Cardiac fibroblast (primary cell): ENCODE measurements around the gene NME7.

ENCODE experiments used
- DNase-seq, 2 donors: peaks; one replicate each; pipeline versions ENCODE4 v3.0.0 to v3.0.0-alpha.2; 2010; ENCODE audit warnings: low read depth in 2 of 2
- H3K4me3 ChIP-seq, 2 donors: replicated peaks in 1 of 2; 1 replicate in 1 of 2; 2 replicates in 1 of 2; pipeline ENCODE4 v1.5.1; 2011; ENCODE audit warnings: low read depth in 2 of 2, low read length in 2 of 2, mild to moderate bottlenecking in 2 of 2, moderate library complexity in 1 of 2
- TF ChIP-seq, protein P1 (sequence below): IDR thresholded peaks from one replicate; pipeline ENCODE4 v1.5.1; 2011; ENCODE audit warnings: low read depth, mild to moderate bottlenecking, low read length, inconsistent platforms

Gene NME7

DNA sequence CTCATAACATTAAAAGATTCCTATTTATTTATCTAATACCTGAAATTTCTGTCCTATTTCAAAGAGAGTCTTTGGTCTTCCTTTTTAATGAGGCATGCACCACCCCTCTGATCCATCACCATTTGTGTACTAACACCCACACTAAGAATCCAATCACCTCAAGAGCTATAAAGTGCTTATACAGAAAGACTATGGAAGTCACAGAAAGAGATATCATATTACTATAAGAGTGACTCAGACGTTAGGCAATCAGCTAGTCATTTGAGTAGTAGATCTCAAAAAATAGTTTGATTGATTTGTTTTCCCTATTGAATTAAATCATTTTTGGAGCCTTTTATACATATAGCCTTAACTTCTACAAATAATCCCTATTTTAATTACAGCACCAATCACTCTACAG, 46.1 kb downstream of the NME7 start:
- H3K4me3 ChIP-seq: no peak overlapping the region
- TF ChIP-seq, protein P1, sequence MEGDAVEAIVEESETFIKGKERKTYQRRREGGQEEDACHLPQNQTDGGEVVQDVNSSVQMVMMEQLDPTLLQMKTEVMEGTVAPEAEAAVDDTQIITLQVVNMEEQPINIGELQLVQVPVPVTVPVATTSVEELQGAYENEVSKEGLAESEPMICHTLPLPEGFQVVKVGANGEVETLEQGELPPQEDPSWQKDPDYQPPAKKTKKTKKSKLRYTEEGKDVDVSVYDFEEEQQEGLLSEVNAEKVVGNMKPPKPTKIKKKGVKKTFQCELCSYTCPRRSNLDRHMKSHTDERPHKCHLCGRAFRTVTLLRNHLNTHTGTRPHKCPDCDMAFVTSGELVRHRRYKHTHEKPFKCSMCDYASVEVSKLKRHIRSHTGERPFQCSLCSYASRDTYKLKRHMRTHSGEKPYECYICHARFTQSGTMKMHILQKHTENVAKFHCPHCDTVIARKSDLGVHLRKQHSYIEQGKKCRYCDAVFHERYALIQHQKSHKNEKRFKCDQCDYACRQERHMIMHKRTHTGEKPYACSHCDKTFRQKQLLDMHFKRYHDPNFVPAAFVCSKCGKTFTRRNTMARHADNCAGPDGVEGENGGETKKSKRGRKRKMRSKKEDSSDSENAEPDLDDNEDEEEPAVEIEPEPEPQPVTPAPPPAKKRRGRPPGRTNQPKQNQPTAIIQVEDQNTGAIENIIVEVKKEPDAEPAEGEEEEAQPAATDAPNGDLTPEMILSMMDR: no peak
- peak; percentile 39 to 65 for DNase-seq

DNA sequence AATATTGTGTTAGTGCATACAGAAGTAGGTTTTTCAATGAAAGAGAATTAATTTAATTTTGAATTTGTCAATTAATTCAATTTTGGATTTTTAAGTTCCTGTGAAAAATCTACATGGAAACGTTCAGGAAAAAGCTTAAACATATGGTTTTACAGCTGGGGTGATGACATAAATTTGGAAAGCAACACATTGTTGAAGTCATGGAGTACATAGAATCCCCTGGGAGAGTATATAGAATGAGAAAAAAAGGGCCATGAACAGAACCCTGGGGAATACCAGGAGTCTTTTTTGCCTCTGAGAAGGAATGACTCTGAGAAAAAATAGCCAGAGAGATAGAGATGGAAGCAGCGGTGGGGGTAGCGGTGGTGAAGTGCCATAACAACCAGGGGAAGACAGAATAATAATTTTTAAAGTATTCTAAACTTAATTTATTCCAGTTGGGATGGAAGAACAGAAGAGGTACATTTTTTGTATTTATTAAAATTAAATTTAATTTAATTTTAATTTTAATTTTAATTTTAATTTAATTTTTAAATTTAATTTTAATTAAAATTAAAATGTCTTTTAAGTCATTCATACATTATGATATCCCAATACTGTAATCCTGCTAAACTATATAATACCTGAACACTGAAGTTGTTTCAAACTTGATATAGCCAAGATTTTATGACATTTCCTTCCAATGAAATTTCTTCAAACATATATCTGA, 48.9 kb downstream of the NME7 start:
- H3K4me3 ChIP-seq: no peak overlapping the region
- peak; percentile 29 to 30 for DNase-seq
- TF ChIP-seq, protein P1: no peak

DNA sequence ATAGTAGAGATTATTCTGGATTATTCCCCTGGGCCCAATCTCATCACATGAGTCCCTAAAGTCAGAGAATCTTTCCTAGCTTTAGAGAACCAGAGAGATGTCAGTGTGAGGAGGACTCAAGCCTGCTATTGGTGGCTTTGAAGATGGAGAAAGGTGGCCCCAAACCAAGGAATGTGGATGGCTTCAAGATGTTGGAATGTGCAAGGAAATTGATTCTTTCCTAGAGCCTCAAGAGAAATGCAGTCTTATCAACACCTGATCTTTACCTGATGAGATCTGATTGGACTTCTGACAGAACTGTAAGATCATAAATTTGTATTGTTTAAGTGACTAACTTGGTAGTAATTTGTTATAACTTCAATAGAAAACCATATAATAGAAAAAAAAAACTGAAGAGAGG, 51.0 kb downstream of the NME7 start:
- no peak for DNase-seq
- TF ChIP-seq, protein P1: no peak
- H3K4me3 ChIP-seq: no peak overlapping the region

DNA sequence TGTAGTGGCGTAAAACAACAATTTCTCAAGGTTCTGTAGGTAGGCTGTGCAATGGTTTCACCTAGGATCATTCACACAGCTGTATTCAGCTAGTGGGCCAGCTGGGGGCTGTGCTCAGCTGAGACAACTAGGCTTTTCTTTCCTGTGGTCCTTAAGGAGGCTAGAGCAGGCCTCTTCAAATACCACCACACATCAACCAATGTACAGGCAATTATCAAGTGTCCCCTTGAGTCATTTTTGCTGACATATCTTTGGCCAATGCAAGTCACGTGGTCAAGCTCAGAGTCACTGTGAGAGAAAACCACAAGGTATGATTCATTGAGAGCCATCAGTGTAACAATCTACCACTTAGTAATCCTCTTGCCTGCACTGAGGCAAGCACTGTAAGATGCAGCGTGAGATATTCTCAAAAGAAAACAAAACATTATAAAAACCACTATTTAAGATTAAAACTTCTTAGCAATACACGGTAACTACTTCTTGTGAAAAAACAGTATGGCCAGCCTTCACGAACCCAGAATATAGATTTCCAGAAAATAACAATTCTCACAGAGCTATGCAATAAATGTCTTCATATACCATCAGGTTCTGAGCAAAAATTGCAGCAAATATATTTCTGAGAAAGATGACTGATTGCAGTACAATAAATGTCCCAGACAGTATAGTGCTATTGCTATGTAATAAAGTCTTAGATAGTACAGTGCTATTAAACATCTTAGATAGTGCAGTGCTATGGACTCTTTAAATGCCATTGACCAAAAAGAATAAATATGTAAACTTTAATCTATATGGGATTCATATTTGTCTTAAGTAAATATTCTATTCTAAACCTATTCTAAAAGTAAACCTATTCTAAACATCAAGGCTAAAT, 55.3 kb downstream of the NME7 start:
- H3K4me3 ChIP-seq: no peak overlapping the region
- TF ChIP-seq, protein P1: no peak
- peak; percentile 77 to 97 for DNase-seq

DNA sequence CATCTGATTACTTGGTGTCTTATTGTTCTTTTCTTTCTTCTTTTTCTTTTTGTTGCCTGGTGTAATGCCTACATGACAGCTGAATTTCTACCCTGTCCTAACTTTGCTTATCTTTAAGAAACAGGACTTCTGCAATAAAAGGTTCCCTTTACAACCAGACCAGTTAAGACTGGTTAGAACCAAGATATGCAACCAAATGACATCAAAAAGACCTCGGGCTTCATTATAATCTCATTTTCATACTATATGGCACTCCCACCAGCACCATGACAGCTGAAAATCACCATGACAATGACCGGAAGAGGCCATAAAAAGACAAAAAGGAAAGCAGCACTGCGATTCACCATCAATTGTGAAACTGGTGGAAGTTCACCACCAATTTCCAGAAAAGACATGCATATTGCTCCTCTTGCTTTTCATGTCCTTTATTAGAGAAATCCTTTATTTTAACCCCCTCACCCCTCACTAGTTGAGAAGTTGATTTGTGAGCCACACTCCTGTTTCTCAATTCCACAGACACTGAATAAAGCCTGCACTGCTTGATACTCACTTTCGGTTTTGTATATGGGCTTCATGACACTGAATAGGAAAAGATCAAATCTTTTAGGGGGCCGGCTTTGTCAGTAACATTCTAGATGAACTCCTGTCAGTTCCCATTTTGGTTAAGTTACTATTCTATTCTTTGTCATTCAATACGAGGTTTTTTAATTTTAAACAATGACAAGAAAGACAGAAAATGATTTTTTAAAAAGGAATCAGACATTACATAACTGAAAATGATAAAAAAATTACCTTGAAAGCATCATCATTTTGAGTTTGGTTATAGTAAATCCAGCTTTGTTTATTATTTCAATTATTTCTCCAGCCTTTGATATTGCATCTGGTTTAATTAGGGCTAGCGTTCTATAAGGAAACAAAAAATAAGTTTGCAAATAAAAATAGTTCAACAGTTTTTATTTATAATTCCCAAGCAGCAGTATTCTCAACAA, 58.1 kb downstream of the NME7 start:
- TF ChIP-seq, protein P1: no peak
- H3K4me3 ChIP-seq: no peak overlapping the region
- DNase-seq: no peak

DNA sequence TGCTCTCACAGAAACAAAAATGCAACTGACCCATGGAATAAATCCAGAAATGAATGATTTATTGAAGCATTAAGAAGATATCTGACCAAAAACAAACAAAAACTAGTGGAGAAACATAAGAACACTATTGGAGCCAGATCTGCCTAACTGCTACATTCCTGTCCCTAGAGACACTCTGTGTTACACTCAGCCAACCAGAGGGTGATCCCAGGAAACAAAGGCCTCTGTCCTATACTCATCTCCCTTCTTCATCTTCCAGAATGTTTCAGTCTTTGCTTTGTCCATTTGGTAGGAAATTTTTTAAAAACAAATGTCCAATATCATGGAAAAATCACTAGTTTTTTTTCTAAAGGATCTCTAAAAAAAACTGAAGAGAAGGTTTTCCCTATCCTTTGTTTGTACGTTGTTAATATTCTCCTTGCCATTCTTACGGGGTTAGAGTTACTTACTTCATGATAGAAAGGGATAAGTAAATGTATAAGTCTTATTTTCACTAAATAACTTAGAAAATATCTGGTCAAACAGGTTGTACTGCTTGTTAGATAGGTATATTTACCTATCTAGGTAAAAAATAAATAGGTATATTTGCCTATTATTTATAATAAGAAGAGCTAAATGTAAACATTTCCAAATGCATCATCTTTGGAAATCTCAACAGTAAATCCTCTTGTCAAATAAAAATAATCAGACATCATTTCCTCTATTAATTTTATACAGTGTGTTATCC, 59.1 kb downstream of the NME7 start:
- DNase-seq: no peak
- TF ChIP-seq, protein P1: no peak

More for the DNA sequence above, 59.1 kb downstream of the NME7 start:
- no peak overlapping the region for H3K4me3 ChIP-seq
